Tibial artery (tissue), 4 donors: ENCODE results near the gene CES1.
"Not testable (repeated sequence)": the region's sequence is repeated elsewhere in the genome, so short reads cannot be mapped to it uniquely, and the experiment has no call there.

Experiments used
- DNase-seq, 2 donors: peaks; one replicate each; pipeline ENCODE4 v3.0.0-alpha.2; 2019
- H3K27ac ChIP-seq, 2 donors: fragments of 200-600 bp; sonication (generic) in 1 of 2; 1 replicate in 1 of 2; 2 replicates in 1 of 2; pipeline ENCODE4 v1.5.1; 2018 to 2019; ENCODE audit warnings: mild to moderate bottlenecking in 1 of 2
- H3K27me3 ChIP-seq, 2 donors: fragments of 200-600 bp; sonication (generic) in 1 of 2; one replicate each; pipeline versions ENCODE4 v1.5.1 to v1.6.0; 2016 to 2019
- H3K36me3 ChIP-seq, 3 donors: fragments of 200-600 bp; sonication (generic) in 2 of 3; one replicate each; pipeline ENCODE4 v1.5.1; 2016 to 2019; ENCODE audit warnings: mild to moderate bottlenecking in 2 of 3
- H3K4me1 ChIP-seq, 4 donors: fragments of 200-600 bp; sonication (generic) in 2 of 4; 1 replicate in 3 of 4; 2 replicates in 1 of 4; pipeline ENCODE4 v1.5.1; 2016 to 2019
- H3K4me3 ChIP-seq, 2 donors: fragments of 200-600 bp; sonication (generic) in 1 of 2; 1 replicate in 1 of 2; 2 replicates in 1 of 2; pipeline ENCODE4 v1.5.1; 2018 to 2019; ENCODE audit warnings: mild to moderate bottlenecking in 2 of 2
- H3K9me3 ChIP-seq, 3 donors: fragments of 200-600 bp; sonication (generic) in 1 of 3; one replicate each; pipeline ENCODE4 v1.5.1; 2016 to 2019
- CTCF ChIP-seq, 2 experiments: fragments of 200-600 bp in 1 of 2; fragments of 450-650 bp in 1 of 2; IDR thresholded peaks; one replicate each; pipeline ENCODE4 v1.5.1; 2017 to 2019; ENCODE audit warnings: antibody characterized with exemption in 2 of 2, mild to moderate bottlenecking in 1 of 2, moderate library complexity in 1 of 2
- intact Hi-C: fragments of 100-400 bp; cut with DNase I; formaldehyde crosslinking; loops from one replicate; pipeline ENCODE4 v1.15.0; 2023; ENCODE audit warnings: low total_unique reads

The CES1 gene

GRCh38 chr16:55790240-55790639 lies 42.7 kb downstream of the CES1 start:
- H3K4me3 ChIP-seq, DNase-seq, H3K4me1 ChIP-seq, intact Hi-C loops, H3K36me3 ChIP-seq, H3K27me3 ChIP-seq, H3K9me3 ChIP-seq, H3K27ac ChIP-seq: not testable (repeated sequence)

- H3K27ac ChIP-seq, DNase-seq, H3K9me3 ChIP-seq: not testable (repeated sequence)
Measured at GRCh38 chr16:55782793-55783091, 50.2 kb downstream of the CES1 start.

GRCh38 chr16:55782091-55782792 lies 50.7 kb downstream of the CES1 start:
- intact Hi-C loops, H3K27me3 ChIP-seq, H3K36me3 ChIP-seq, DNase-seq, H3K9me3 ChIP-seq, H3K27ac ChIP-seq, H3K4me1 ChIP-seq, H3K4me3 ChIP-seq: not testable (repeated sequence)

More at GRCh38 chr16:55782793-55783091, 50.2 kb downstream of the CES1 start:
- H3K4me1 ChIP-seq, intact Hi-C loops, H3K36me3 ChIP-seq, H3K4me3 ChIP-seq, H3K27me3 ChIP-seq: not testable (repeated sequence)

- H3K36me3 ChIP-seq, intact Hi-C loops, H3K4me1 ChIP-seq, H3K4me3 ChIP-seq, H3K27me3 ChIP-seq, DNase-seq, H3K9me3 ChIP-seq, H3K27ac ChIP-seq: not testable (repeated sequence)
Measured at GRCh38 chr16:55781456-55781855, 51.4 kb downstream of the CES1 start.

- H3K4me3 ChIP-seq, H3K36me3 ChIP-seq, H3K4me1 ChIP-seq, H3K27ac ChIP-seq, H3K27me3 ChIP-seq, DNase-seq, H3K9me3 ChIP-seq, intact Hi-C loops: not testable (repeated sequence)
Measured at GRCh38 chr16:55780095-55780407, 52.8 kb downstream of the CES1 start.

GRCh38 chr16:55779402-55780094 lies 53.3 kb downstream of the CES1 start:
- intact Hi-C loops: no loop called here

GRCh38 chr16:55778757-55779156 lies 54.1 kb downstream of the CES1 start:
- H3K36me3 ChIP-seq: no peaks in the 10 kb centered on the region
- no peaks in the 10 kb centered on the region for H3K9me3 ChIP-seq
- no peak overlapping the region for H3K4me3 ChIP-seq
- peaks cover 0 to 3% of the 10 kb centered on the region in 2 donors for H3K27me3 ChIP-seq
- no peak overlapping the region for H3K27ac ChIP-seq
- no peak for DNase-seq
- no peaks in the 10 kb centered on the region for H3K4me1 ChIP-seq
- intact Hi-C loops: no loop called here
- no peak for TF ChIP-seq CTCF (IDR thresholded peaks at IDR 0.05)

More at GRCh38 chr16:55779402-55780094, 53.3 kb downstream of the CES1 start:
- Histone ChIP-seq H3K4me3 (no peak overlapping the region), H3K9me3 (no peaks in the 10 kb centered on the region), H3K27me3 (peaks cover 0 to 3% of the 10 kb centered on the region in 2 donors), H3K36me3 (no peaks in the 10 kb centered on the region), H3K4me1 (no peaks in the 10 kb centered on the region), H3K27ac (no peak overlapping the region)
- TF ChIP-seq CTCF (IDR thresholded peaks at IDR 0.05): no peak
- DNase-seq: no peak

- Histone ChIP-seq H3K4me1 (no peaks in the 10 kb centered on the region), H3K27ac (no peak overlapping the region), H3K4me3 (no peak overlapping the region), H3K9me3 (no peaks in the 10 kb centered on the region), H3K27me3 (peaks cover 0 to 3% of the 10 kb centered on the region in 2 donors), H3K36me3 (no peaks in the 10 kb centered on the region)
- no peak for DNase-seq
- intact Hi-C loops: no loop called here
- no peak for TF ChIP-seq CTCF (IDR thresholded peaks at IDR 0.05)
Measured at GRCh38 chr16:55775857-55776256, 57.0 kb downstream of the CES1 start.
